Activated naive CD8-positive, alpha-beta T cell treated with anti-CD3 and anti-CD28 coated beads, Interleukin-2, amount 10 ng/mL, durations not matched to agents 7 days and 5 days (primary cell): ENCODE measurements around the gene EVI5. TPM values are rescaled to one million over a fixed set of nuclear protein-coding genes. Genes with fewer than 3 reads are reported as not detected.
"Not testable (repeated sequence)": the region's sequence is repeated elsewhere in the genome, so short reads cannot be mapped to it uniquely, and the experiment has no call there.

Experiments used
- ATAC-seq: fragments of 150-1000 bp; cut with Tn5 transposase; one replicate; pipeline ENCODE4 v1.10.0; 2021; ENCODE audit warnings: low read depth, moderate library complexity
- POLR2A ChIA-PET: fragments of 350-600 bp; sonication (Branson Sonifier 250); formaldehyde crosslinking; loops from one replicate; lab custom pipeline; 2021; ENCODE audit warnings: antibody characterized with exemption; lab: Charles Lee
- DNase-seq: peaks from one replicate; pipeline ENCODE4 v3.0.0; 2021
- H3K27ac Mint-ChIP-seq: one replicate; pipeline ENCODE4 v1.8.0; 2022; ENCODE audit warnings: mild to moderate bottlenecking, mixed read lengths
- H3K27me3 Mint-ChIP-seq: one replicate; pipeline ENCODE4 v1.8.0; 2022; ENCODE audit warnings: mild to moderate bottlenecking, moderate library complexity, mixed read lengths
- H3K36me3 Mint-ChIP-seq: one replicate; pipeline ENCODE4 v1.8.0; 2021; ENCODE audit warnings: mild to moderate bottlenecking, mixed read lengths
- H3K4me1 Mint-ChIP-seq: one replicate; pipeline ENCODE4 v1.8.0; 2021; ENCODE audit warnings: mixed read lengths
- H3K4me3 Mint-ChIP-seq: one replicate; pipeline ENCODE4 v1.8.0; 2022; ENCODE audit warnings: mild to moderate bottlenecking, moderate library complexity, mixed read lengths
- H3K9me3 Mint-ChIP-seq: one replicate; pipeline ENCODE4 v1.8.0; 2021; ENCODE audit warnings: mixed read lengths
- total RNA-seq, 2 experiments: library from RNA; stranded (reverse); gene quantifications; one replicate each; pipeline ENCODE4 v1.2.3, GENCODE V29; 2021

Gene EVI5
- total RNA-seq, 2 experiments from 2014 or later, result 0.23 to 1.2 TPM

GRCh38 chr1:92589361-92589760 lies 195.5 kb downstream of the EVI5 start:
- H3K4me3 Mint-ChIP-seq, H3K27ac Mint-ChIP-seq, POLR2A ChIA-PET, H3K27me3 Mint-ChIP-seq, DNase-seq, ATAC-seq: not testable (repeated sequence)
- Mint-ChIP-seq H3K36me3 (peaks cover 29% of the 10 kb centered on the region), H3K9me3 (peaks cover 17% of the 10 kb centered on the region), H3K4me1 (peaks cover 18% of the 10 kb centered on the region)

DNA sequence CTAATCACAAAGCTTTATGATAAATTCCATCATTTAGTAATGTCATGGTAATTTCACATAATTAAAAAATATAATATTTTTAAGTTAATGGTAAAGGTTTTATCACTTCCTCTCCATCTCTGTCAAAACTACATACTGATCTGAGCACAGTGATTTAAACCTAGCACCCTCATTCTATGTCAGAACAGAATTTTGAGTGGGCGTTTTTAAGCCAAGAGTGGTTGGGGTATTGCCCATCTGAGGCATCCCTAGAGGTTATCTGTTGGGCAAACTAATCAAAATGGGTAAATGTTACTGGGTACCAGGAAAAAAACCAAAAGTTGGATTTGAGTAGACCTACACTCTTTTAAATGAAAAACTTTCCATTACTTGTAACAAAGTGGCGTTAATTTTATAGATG lies 197.5 kb downstream of the EVI5 start:
- no peak for DNase-seq
- H3K9me3 Mint-ChIP-seq, result peaks cover 17% of the 10 kb centered on the region
- no peaks in the 10 kb centered on the region for H3K27me3 Mint-ChIP-seq
- peaks cover 20% of the 10 kb centered on the region for H3K4me1 Mint-ChIP-seq
- H3K4me3 Mint-ChIP-seq, result no peak overlapping the region
- POLR2A ChIA-PET, result interaction anchor here (2.0 kb wide), 1 partner anchor 103 kb away, joined by 18 read pairs; the partner anchor contains the start of gene GFI1
- H3K27ac Mint-ChIP-seq, result peak overlapping the region; percentile 40
- ATAC-seq, result no peak
- peaks cover 21% of the 10 kb centered on the region for H3K36me3 Mint-ChIP-seq

DNA sequence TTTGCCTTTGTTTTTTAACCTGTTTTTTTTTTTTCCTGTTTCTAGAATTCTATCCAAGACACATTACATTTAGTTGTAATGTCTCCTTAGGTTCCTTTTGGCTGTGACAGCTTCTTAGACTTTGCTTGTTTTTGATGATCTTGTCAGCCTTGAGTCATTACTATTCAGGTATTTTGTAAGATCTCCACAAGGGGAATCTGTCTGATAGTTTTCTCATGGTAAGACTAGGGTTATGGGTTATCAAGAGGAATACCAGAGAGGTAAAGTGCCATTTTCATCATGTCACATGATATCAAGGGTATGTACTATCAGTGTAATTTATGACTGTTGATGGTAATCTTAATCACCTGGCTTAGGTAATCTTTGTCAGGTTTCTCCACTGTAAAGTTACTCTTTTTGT lies 199.1 kb downstream of the EVI5 start:
- H3K27ac Mint-ChIP-seq, result peak overlapping the region; percentile 62
- no peaks in the 10 kb centered on the region for H3K27me3 Mint-ChIP-seq
- H3K4me1 Mint-ChIP-seq, result peaks cover 32% of the 10 kb centered on the region
- POLR2A ChIA-PET, result interaction anchor here (3.2 kb wide), 2 partner anchors 48 to 100 kb away, joined by 28 to 47 read pairs; partner anchors contain the start of gene GFI1
- peaks cover 14% of the 10 kb centered on the region for H3K9me3 Mint-ChIP-seq
- ATAC-seq, result no peak
- H3K36me3 Mint-ChIP-seq, result peaks cover 25% of the 10 kb centered on the region
- H3K4me3 Mint-ChIP-seq, result no peak overlapping the region
- DNase-seq, result no peak

GRCh38 chr1:92584810-92585209 lies 200.1 kb downstream of the EVI5 start:
- POLR2A ChIA-PET, result interaction anchor here (0.5 to 3.2 kb wide), 7 partner anchors 18 to 271 kb away, joined by 3 to 47 read pairs (median 4); partner anchors contain the start of gene GFI1
- not testable (repeated sequence) for H3K9me3 Mint-ChIP-seq, ATAC-seq, H3K27me3 Mint-ChIP-seq, DNase-seq
- peak overlapping the region; percentile 93 for H3K27ac Mint-ChIP-seq
- peaks cover 18% of the 10 kb centered on the region for H3K36me3 Mint-ChIP-seq
- peak overlapping the region; percentile 81 for H3K4me3 Mint-ChIP-seq
- H3K4me1 Mint-ChIP-seq, result peaks cover 36% of the 10 kb centered on the region

- Mint-ChIP-seq H3K4me3 (peak overlapping the region; percentile 81), H3K27me3 (no peaks in the 10 kb centered on the region), H3K4me1 (peaks cover 38% of the 10 kb centered on the region), H3K9me3 (peaks cover 7% of the 10 kb centered on the region), H3K27ac (peak overlapping the region; percentile 93), H3K36me3 (peaks cover 20% of the 10 kb centered on the region)
- no peak for DNase-seq
- ATAC-seq, result peak; percentile 82
- POLR2A ChIA-PET, result interaction anchor here (0.6 to 3.2 kb wide), 6 partner anchors 16 to 102 kb away, joined by 3 to 47 read pairs (median 5); partner anchors contain the start of gene GFI1
These were observed 200.8 kb downstream of the EVI5 start for GRCh38 chr1:92583821-92584760.

GRCh38 chr1:92577261-92577895 lies 207.5 kb downstream of the EVI5 start:
- peaks cover 49% of the 10 kb centered on the region for H3K4me1 Mint-ChIP-seq
- H3K9me3 Mint-ChIP-seq, result no peaks in the 10 kb centered on the region
- no peaks in the 10 kb centered on the region for H3K27me3 Mint-ChIP-seq
- DNase-seq (no peak), ATAC-seq (no peak)
- peak overlapping the region; percentile 67 for H3K27ac Mint-ChIP-seq
- peaks cover 9% of the 10 kb centered on the region for H3K36me3 Mint-ChIP-seq
- POLR2A ChIA-PET, result interaction anchor here (0.5 to 2.9 kb wide), 6 partner anchors 9 to 91 kb away, joined by 3 to 15 read pairs (median 4); partner anchors contain the start of gene GFI1
- H3K4me3 Mint-ChIP-seq, result peak overlapping the region; percentile 65

DNA sequence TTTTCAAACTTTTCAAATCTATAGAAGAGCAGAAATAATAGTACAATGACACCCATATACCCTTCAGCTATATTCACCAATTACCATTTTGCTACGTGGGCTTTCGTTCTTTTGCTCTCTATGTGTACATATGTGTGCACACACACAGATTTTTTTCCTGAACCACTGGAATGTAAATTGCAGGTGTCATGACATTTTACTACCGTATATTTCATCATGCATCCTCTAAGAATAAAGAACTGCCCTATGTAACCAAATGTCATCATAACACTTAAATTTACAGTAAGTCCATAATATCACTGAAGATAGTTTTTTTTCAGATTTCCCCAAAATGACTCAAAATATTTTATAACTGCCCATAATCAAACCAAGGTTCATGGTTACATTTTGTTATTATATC lies 209.8 kb downstream of the EVI5 start:
- peak overlapping the region; percentile 18 for H3K4me3 Mint-ChIP-seq
- POLR2A ChIA-PET, result interaction anchor here (2.9 kb wide), 1 partner anchor 89 kb away, joined by 15 read pairs; the partner anchor contains the start of gene GFI1
- H3K36me3 Mint-ChIP-seq, result peaks cover 2% of the 10 kb centered on the region
- H3K27ac Mint-ChIP-seq, result peak overlapping the region; percentile 22
- peaks cover 43% of the 10 kb centered on the region for H3K4me1 Mint-ChIP-seq
- H3K9me3 Mint-ChIP-seq, result no peaks in the 10 kb centered on the region
- ATAC-seq (no peak), DNase-seq (no peak)
- no peaks in the 10 kb centered on the region for H3K27me3 Mint-ChIP-seq

DNA sequence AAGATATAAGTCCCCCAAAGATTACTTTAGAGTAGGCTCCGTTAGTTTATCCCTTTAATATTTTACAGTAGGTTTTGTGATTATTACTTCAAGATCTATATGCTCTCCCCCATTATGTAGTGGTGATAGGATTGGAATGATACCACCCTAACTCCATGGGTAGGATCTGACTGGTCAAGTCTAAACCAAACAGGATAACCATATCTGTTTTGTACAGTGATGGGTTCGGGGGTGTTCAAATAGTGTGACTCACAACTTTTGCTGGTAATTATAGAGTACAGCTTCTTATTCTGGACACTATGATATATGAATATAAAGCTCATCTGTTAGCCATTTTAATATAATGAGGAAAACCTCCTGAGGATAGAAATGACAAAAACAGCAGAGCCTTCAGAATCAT lies 212.4 kb downstream of the EVI5 start:
- POLR2A ChIA-PET, result interaction anchor here (0.9 to 3.2 kb wide), 3 partner anchors 87 to 95 kb away, joined by 3 to 14 read pairs (median 4); partner anchors contain the start of gene GFI1
- H3K4me1 Mint-ChIP-seq, result peaks cover 41% of the 10 kb centered on the region

DNA sequence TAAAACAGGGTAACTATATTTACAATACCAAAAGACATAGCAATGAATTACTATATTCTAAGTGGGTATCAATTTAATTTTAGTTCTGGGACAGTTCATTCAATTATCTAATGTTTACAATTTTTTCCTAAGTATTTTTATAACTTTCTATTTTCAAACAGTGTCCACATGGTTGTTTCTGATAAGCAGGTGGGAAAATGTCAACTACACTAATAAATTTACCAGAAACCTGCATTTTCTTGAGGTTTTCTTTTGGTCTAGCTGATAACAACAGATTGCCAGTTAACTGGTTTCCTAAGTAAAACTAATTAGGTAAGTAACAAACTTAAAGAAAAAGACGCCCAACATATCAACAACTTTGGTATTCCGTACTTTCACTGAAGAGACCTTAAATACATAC lies 213.3 kb downstream of the EVI5 start:
- Mint-ChIP-seq H3K36me3 (peaks cover 3% of the 10 kb centered on the region), H3K4me3 (no peak overlapping the region), H3K4me1 (peaks cover 32% of the 10 kb centered on the region), H3K9me3 (peaks cover 2% of the 10 kb centered on the region), H3K27me3 (no peaks in the 10 kb centered on the region), H3K27ac (no peak overlapping the region)
- ATAC-seq, result no peak
- no peak for DNase-seq
- POLR2A ChIA-PET, result interaction anchor here (1.0 to 3.2 kb wide), 2 partner anchors 10 to 86 kb away, joined by 3 to 14 read pairs; partner anchors contain the start of gene GFI1

More for the DNA sequence above, 212.4 kb downstream of the EVI5 start:
- ATAC-seq, result no peak
- H3K9me3 Mint-ChIP-seq, result peaks cover 2% of the 10 kb centered on the region
- H3K27me3 Mint-ChIP-seq, result no peaks in the 10 kb centered on the region
- no peak overlapping the region for H3K27ac Mint-ChIP-seq
- no peak for DNase-seq
- H3K36me3 Mint-ChIP-seq, result peaks cover 3% of the 10 kb centered on the region
- no peak overlapping the region for H3K4me3 Mint-ChIP-seq

DNA sequence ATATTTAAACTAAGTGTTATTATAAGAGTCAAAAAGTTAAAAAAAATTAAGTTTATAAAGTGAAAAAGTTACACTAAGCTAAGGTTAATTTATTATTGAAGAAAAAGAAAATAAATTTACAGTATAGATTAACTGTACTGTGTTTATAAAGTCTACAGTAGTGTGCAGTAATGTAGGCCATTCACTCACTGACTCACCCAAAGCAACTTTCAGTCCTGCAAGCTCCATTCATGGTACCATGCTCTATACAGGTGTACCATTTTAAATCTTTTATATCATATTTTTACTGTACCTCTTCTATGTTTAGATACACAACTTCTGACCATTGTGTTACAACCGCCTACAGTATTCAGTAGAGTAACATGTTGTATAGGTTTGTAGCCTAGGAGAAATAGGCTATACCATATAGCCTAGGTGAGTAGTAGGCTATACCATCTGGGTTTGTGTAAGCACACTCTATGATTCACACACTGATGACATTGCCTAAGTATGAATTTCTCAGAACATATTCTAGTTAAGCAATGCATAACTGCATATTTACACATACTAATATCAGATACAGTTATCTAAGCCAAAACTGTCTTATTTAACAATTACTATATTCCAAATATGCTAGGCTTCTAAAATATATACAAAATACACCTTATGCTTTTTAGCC lies 217.6 kb downstream of the EVI5 start:
- H3K27me3 Mint-ChIP-seq, result no peaks in the 10 kb centered on the region
- no peak overlapping the region for H3K4me3 Mint-ChIP-seq
- POLR2A ChIA-PET, result interaction anchor here (0.7 kb wide), 1 partner anchor 16 kb away, joined by 4 read pairs; no protein-coding TSS in a partner anchor
- H3K4me1 Mint-ChIP-seq, result peaks cover 16% of the 10 kb centered on the region
- ATAC-seq, result no peak
- no peak for DNase-seq
- peaks cover 2% of the 10 kb centered on the region for H3K9me3 Mint-ChIP-seq
- no peak overlapping the region for H3K27ac Mint-ChIP-seq
- H3K36me3 Mint-ChIP-seq, result peaks cover 3% of the 10 kb centered on the region

DNA sequence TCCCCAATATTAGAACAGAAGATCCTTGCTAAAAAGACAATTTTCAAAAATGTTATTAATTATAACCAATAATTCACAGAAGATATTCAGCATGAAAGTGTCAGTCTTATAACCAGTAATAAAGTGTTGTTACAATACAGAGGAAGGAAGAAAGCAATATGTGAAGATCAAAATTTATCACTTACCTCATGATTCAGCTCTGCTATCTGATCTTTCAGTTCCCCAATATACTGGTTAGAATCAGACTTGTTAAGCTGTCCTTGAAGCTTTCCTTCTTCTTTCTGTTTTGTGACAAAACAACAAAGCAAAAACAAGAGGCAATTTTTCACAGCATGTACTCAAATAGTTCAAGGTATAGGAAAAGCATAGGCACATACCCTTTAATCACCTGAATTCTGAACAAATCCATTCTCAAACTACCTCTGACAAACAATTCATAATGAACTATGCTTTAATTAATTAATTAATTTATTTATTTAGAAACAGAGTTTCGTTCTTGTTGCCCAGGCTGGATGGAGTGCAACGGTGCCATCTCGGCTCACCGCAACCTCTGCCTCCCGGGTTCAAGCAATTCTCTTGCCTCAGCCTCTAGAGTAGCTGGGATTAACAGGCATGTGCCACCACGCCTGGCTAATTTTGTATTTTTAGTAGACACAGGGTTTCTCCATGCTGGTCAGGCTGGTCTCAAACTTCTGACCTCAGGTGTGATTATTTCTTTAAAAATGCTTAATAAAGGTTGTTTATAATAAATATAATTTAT lies 221.3 kb downstream of the EVI5 start:
- POLR2A ChIA-PET, result interaction anchor here (0.7 to 1.5 kb wide), 2 partner anchors 14 to 79 kb away, joined by 4 read pairs; no protein-coding TSS in a partner anchor
- Mint-ChIP-seq H3K9me3 (peaks cover 4% of the 10 kb centered on the region), H3K4me1 (peaks cover 8% of the 10 kb centered on the region), H3K36me3 (peaks cover 4% of the 10 kb centered on the region), H3K27me3 (no peaks in the 10 kb centered on the region), H3K4me3 (no peak overlapping the region), H3K27ac (no peak overlapping the region)
- peak; percentile 45 for ATAC-seq
- DNase-seq, result no peak

- no peak for DNase-seq
- Mint-ChIP-seq H3K4me1 (peaks cover 13% of the 10 kb centered on the region), H3K27ac (no peak overlapping the region), H3K9me3 (peaks cover 5% of the 10 kb centered on the region), H3K36me3 (peaks cover 7% of the 10 kb centered on the region), H3K27me3 (no peaks in the 10 kb centered on the region), H3K4me3 (no peak overlapping the region)
- POLR2A ChIA-PET, result interaction anchor here (0.6 to 1.3 kb wide), 2 partner anchors 14 to 29 kb away, joined by 3 read pairs; no protein-coding TSS in a partner anchor
- no peak for ATAC-seq
These were observed 228.6 kb downstream of the EVI5 start for GRCh38 chr1:92556350-92556749.
